Stimulated activated naive B cell treated with anti-CD40 and anti-IgM and Interleukin-4, amounts not matched to agents 10 μg/mL and 1 μg/mL and 100 μg/mL, for 72 hours (primary cell): ENCODE measurements around the gene ATP6AP1.

ENCODE experiments used
- ATAC-seq, 2 donors: fragments of 150-1000 bp; cut with Tn5 transposase; replicated peaks; 2 replicates each; pipeline ENCODE4 v1.10.0; 2021; ENCODE audit warnings: moderate library complexity in 1 of 2
- DNase-seq: peaks from one replicate; pipeline ENCODE4 v3.0.0; 2021
- H3K27ac Mint-ChIP-seq: one replicate; pipeline ENCODE4 v1.8.0; 2022; ENCODE audit warnings: mild to moderate bottlenecking, mixed read lengths
- H3K27me3 Mint-ChIP-seq, 2 donors: one replicate each; pipeline ENCODE4 v1.8.0; 2022; ENCODE audit warnings: mixed read lengths in 2 of 2
- H3K36me3 Mint-ChIP-seq, 2 donors: one replicate each; pipeline ENCODE4 v1.8.0; 2022; ENCODE audit warnings: mixed read lengths in 2 of 2, mild to moderate bottlenecking in 1 of 2
- H3K4me1 Mint-ChIP-seq, 2 donors: one replicate each; pipeline ENCODE4 v1.8.0; 2022; ENCODE audit warnings: mixed read lengths in 2 of 2, mild to moderate bottlenecking in 1 of 2
- H3K4me3 Mint-ChIP-seq, 2 donors: one replicate each; pipeline ENCODE4 v1.8.0; 2022; ENCODE audit warnings: mild to moderate bottlenecking in 2 of 2, mixed read lengths in 2 of 2, moderate library complexity in 1 of 2
- H3K9me3 Mint-ChIP-seq, 2 donors: one replicate each; pipeline ENCODE4 v1.8.0; 2022; ENCODE audit warnings: mixed read lengths in 2 of 2, mild to moderate bottlenecking in 1 of 2

ATP6AP1 gene

GRCh38 chrX:154441564-154441963 lies 13.1 kb downstream of the ATP6AP1 start:
- DNase-seq (no peak), ATAC-seq (no peak)
- H3K9me3 Mint-ChIP-seq = peaks cover 0 to 4% of the 10 kb centered on the region in 2 donors
- H3K27me3 Mint-ChIP-seq = no peaks in the 10 kb centered on the region
- H3K36me3 Mint-ChIP-seq = peaks cover 6 to 29% of the 10 kb centered on the region in 2 donors
- peaks cover 10 to 14% of the 10 kb centered on the region in 2 donors for H3K4me1 Mint-ChIP-seq
- H3K27ac Mint-ChIP-seq = no peak overlapping the region
- H3K4me3 Mint-ChIP-seq = no peak overlapping the region

- ATAC-seq = no peak
- Mint-ChIP-seq H3K27me3 (no peaks in the 10 kb centered on the region), H3K9me3 (peaks cover 0 to 4% of the 10 kb centered on the region in 2 donors), H3K27ac (no peak overlapping the region), H3K36me3 (peaks cover 9 to 34% of the 10 kb centered on the region in 2 donors), H3K4me1 (peaks cover 13 to 20% of the 10 kb centered on the region in 2 donors), H3K4me3 (no peak overlapping the region)
- no peak for DNase-seq
Observed at GRCh38 chrX:154441984-154442707, 13.7 kb downstream of the ATP6AP1 start.

GRCh38 chrX:154443479-154443910 lies 15.0 kb downstream of the ATP6AP1 start:
- no peak for DNase-seq
- ATAC-seq = peak; percentile 4 to 24
- peak overlapping the region; percentile 86 for H3K27ac Mint-ChIP-seq
- no peaks in the 10 kb centered on the region for H3K9me3 Mint-ChIP-seq
- peak overlapping the region; percentile 80 to 81 for H3K4me3 Mint-ChIP-seq
- peaks cover 11 to 35% of the 10 kb centered on the region in 2 donors for H3K36me3 Mint-ChIP-seq
- H3K4me1 Mint-ChIP-seq = peaks cover 16 to 23% of the 10 kb centered on the region in 2 donors
- no peaks in the 10 kb centered on the region for H3K27me3 Mint-ChIP-seq

GRCh38 chrX:154443992-154444754 lies 15.7 kb downstream of the ATP6AP1 start, which contains the start of gene FAM50A:
Gene FAM50A, plus strand, starts transcription at chrX:154444141. Its CDS starts 95 bp downstream, at chrX:154444236.
- H3K4me3 Mint-ChIP-seq = peak within 1 kb of the TSS; percentile 81 to 83
- DNase-seq (peak; percentile 57), ATAC-seq (peak; percentile 88 to 96)
- no peaks in the 10 kb centered on the region for H3K27me3 Mint-ChIP-seq
- peak within 1 kb of the TSS; percentile 88 for H3K27ac Mint-ChIP-seq
- H3K9me3 Mint-ChIP-seq = no peaks in the 10 kb centered on the region
- peaks cover 16 to 23% of the 10 kb centered on the region in 2 donors for H3K4me1 Mint-ChIP-seq
- H3K36me3 Mint-ChIP-seq = peaks cover 12 to 34% of the 10 kb centered on the region in 2 donors

- no peak for ATAC-seq
- peaks cover 13 to 34% of the 10 kb centered on the region in 2 donors for H3K36me3 Mint-ChIP-seq
Observed at GRCh38 chrX:154444755-154445246, 16.3 kb downstream of the ATP6AP1 start.

GRCh38 chrX:154445776-154446175 lies 17.3 kb downstream of the ATP6AP1 start:
- Mint-ChIP-seq H3K9me3 (no peaks in the 10 kb centered on the region), H3K4me3 (peak overlapping the region; percentile 44 to 47), H3K4me1 (peaks cover 15 to 23% of the 10 kb centered on the region in 2 donors), H3K27me3 (no peaks in the 10 kb centered on the region), H3K27ac (peak overlapping the region; percentile 80), H3K36me3 (peaks cover 17 to 26% of the 10 kb centered on the region in 2 donors)
- DNase-seq (no peak), ATAC-seq (no peak)

More at GRCh38 chrX:154444755-154445246, 16.3 kb downstream of the ATP6AP1 start:
- no peak for DNase-seq
- Mint-ChIP-seq H3K4me1 (peaks cover 16 to 23% of the 10 kb centered on the region in 2 donors), H3K27ac (peak overlapping the region; percentile 25), H3K9me3 (no peaks in the 10 kb centered on the region), H3K27me3 (no peaks in the 10 kb centered on the region), H3K4me3 (peak overlapping the region; percentile 77 to 83)

GRCh38 chrX:154446430-154446829 lies 18.0 kb downstream of the ATP6AP1 start:
- peaks cover 17 to 22% of the 10 kb centered on the region in 2 donors for H3K36me3 Mint-ChIP-seq
- H3K27me3 Mint-ChIP-seq = no peaks in the 10 kb centered on the region
- peak overlapping the region; percentile 20 for H3K27ac Mint-ChIP-seq
- H3K4me1 Mint-ChIP-seq = peaks cover 15 to 23% of the 10 kb centered on the region in 2 donors
- DNase-seq = no peak
- no peaks in the 10 kb centered on the region for H3K9me3 Mint-ChIP-seq
- H3K4me3 Mint-ChIP-seq = peak overlapping the region in 1 of 2 donors; percentile 47
- no peak for ATAC-seq

GRCh38 chrX:154448484-154448883 lies 20.0 kb downstream of the ATP6AP1 start:
- no peak for ATAC-seq

GRCh38 chrX:154449618-154450017 lies 21.1 kb downstream of the ATP6AP1 start:
- Mint-ChIP-seq H3K9me3 (peaks cover 0 to 4% of the 10 kb centered on the region in 2 donors), H3K36me3 (peaks cover 23 to 24% of the 10 kb centered on the region in 2 donors), H3K27ac (no peak overlapping the region), H3K4me1 (peaks cover 12 to 15% of the 10 kb centered on the region in 2 donors), H3K4me3 (no peak overlapping the region), H3K27me3 (no peaks in the 10 kb centered on the region)
- no peak for DNase-seq
- ATAC-seq = no peak

More at GRCh38 chrX:154448484-154448883, 20.0 kb downstream of the ATP6AP1 start:
- no peak overlapping the region for H3K27ac Mint-ChIP-seq
- H3K36me3 Mint-ChIP-seq = peaks cover 19 to 20% of the 10 kb centered on the region in 2 donors
- H3K4me1 Mint-ChIP-seq = peaks cover 14 to 18% of the 10 kb centered on the region in 2 donors
- no peaks in the 10 kb centered on the region for H3K9me3 Mint-ChIP-seq
- H3K27me3 Mint-ChIP-seq = no peaks in the 10 kb centered on the region
- no peak for DNase-seq
- H3K4me3 Mint-ChIP-seq = no peak overlapping the region

GRCh38 chrX:154450312-154450711 lies 21.8 kb downstream of the ATP6AP1 start:
- peaks cover 0 to 5% of the 10 kb centered on the region in 2 donors for H3K9me3 Mint-ChIP-seq
- H3K27me3 Mint-ChIP-seq = no peaks in the 10 kb centered on the region
- H3K36me3 Mint-ChIP-seq = peaks cover 25 to 26% of the 10 kb centered on the region in 2 donors
- H3K27ac Mint-ChIP-seq = no peak overlapping the region
- H3K4me3 Mint-ChIP-seq = no peak overlapping the region
- no peak for DNase-seq
- ATAC-seq = no peak
- peaks cover 12 to 15% of the 10 kb centered on the region in 2 donors for H3K4me1 Mint-ChIP-seq

- Mint-ChIP-seq H3K4me3 (no peak overlapping the region), H3K27me3 (no peaks in the 10 kb centered on the region), H3K27ac (no peak overlapping the region)
Observed at GRCh38 chrX:154452823-154453222, 24.3 kb downstream of the ATP6AP1 start.

GRCh38 chrX:154457491-154458115 lies 29.1 kb downstream of the ATP6AP1 start:
- peak overlapping the region; percentile 86 to 93 for H3K4me3 Mint-ChIP-seq
- peak; percentile 46 for DNase-seq
- H3K36me3 Mint-ChIP-seq = peaks cover 17 to 18% of the 10 kb centered on the region in 2 donors
- peak; percentile 70 to 80 for ATAC-seq
- no peaks in the 10 kb centered on the region for H3K27me3 Mint-ChIP-seq
- H3K27ac Mint-ChIP-seq = peak overlapping the region; percentile 93
- peaks cover 13 to 21% of the 10 kb centered on the region in 2 donors for H3K4me1 Mint-ChIP-seq
- peaks cover 0 to 5% of the 10 kb centered on the region in 2 donors for H3K9me3 Mint-ChIP-seq

More at GRCh38 chrX:154452823-154453222, 24.3 kb downstream of the ATP6AP1 start:
- peaks cover 0 to 5% of the 10 kb centered on the region in 2 donors for H3K9me3 Mint-ChIP-seq
- peaks cover 9 to 18% of the 10 kb centered on the region in 2 donors for H3K36me3 Mint-ChIP-seq
- DNase-seq (no peak), ATAC-seq (no peak)
- H3K4me1 Mint-ChIP-seq = peaks cover 0 to 2% of the 10 kb centered on the region in 2 donors

- H3K27me3 Mint-ChIP-seq = no peaks in the 10 kb centered on the region
- peak within 1 kb of the TSS; percentile 86 to 93 for H3K4me3 Mint-ChIP-seq
- H3K36me3 Mint-ChIP-seq = peaks cover 16 to 21% of the 10 kb centered on the region in 2 donors
- H3K4me1 Mint-ChIP-seq = peaks cover 13 to 21% of the 10 kb centered on the region in 2 donors
- peaks cover 0 to 5% of the 10 kb centered on the region in 2 donors for H3K9me3 Mint-ChIP-seq
- DNase-seq (no peak), ATAC-seq (peak; percentile 72 to 77)
- peak within 1 kb of the TSS; percentile 93 for H3K27ac Mint-ChIP-seq
Observed at GRCh38 chrX:154458116-154458953, 29.9 kb downstream of the ATP6AP1 start, which contains the start of gene PLXNA3. Gene PLXNA3, plus strand, starts transcription at chrX:154458281. Its CDS starts 1,903 bp downstream, at chrX:154460184.
